ENCODE measurements around the gene SHISA6.

The SHISA6 gene

GRCh38 chr17:11272191-11272590 is 31.2 kb downstream of the SHISA6 start:
- Histone ChIP-seq H3K27ac (ENCODE audit: low read depth, low read length) (no peak overlapping the region), H2AFZ (ENCODE audit: insufficient read depth, low read length, poor library complexity) (no peak overlapping the region), H4K12ac (ENCODE audit: low read depth, low read length) (no peak overlapping the region), H3K23ac (ENCODE audit: low read length) (no peak overlapping the region), H3K9me3 (ENCODE audit: insufficient read depth, low read depth, low read length) (peaks cover 4% of the 10 kb centered on the region), H3K79me1 (ENCODE audit: low read length) (no peaks in the 10 kb centered on the region), H3K14ac (ENCODE audit: low read length) (no peak overlapping the region), H3K4me2 (ENCODE audit: low read length) (no peak overlapping the region), H4K8ac (ENCODE audit: low read depth, low read length) (no peak overlapping the region), H3K9ac (ENCODE audit: low read length) (no peak overlapping the region), H3K79me2 (ENCODE audit: control insufficient read depth, insufficient read depth, low read length, poor library complexity) (no peaks in the 10 kb centered on the region), H3K27me3 (ENCODE audit: insufficient read depth, low read length) (no peaks in the 10 kb centered on the region), H3K36me3 (ENCODE audit: control insufficient read depth in 1 of 2, insufficient read depth in 2 of 2, low read length in 2 of 2) (no peaks in the 10 kb centered on the region), H2BK120ac (ENCODE audit: insufficient read depth, low read length, poor library complexity) (no peak overlapping the region), H3K4me3 (ENCODE audit: low read depth, low read length) (no peak overlapping the region), H3K18ac (ENCODE audit: low read length) (no peak overlapping the region), H4K91ac (ENCODE audit: low read depth, low read length) (no peak overlapping the region), H3K4ac (ENCODE audit: low read depth, low read length) (no peak overlapping the region), H2AK5ac (ENCODE audit: low read length) (no peak overlapping the region), H3K4me1 (ENCODE audit: control insufficient read depth in 1 of 2, insufficient read depth in 2 of 2, low read length in 2 of 2) (no peaks in the 10 kb centered on the region), H2BK12ac (ENCODE audit: low read length) (no peak overlapping the region), H2BK5ac (ENCODE audit: low read depth, low read length, poor library complexity) (no peak overlapping the region)
- no peak for DNase-seq
- no CpG with 5 or more reads among the region's 8 CpGs for WGBS (ENCODE audit: extremely low coverage, insufficient coverage, insufficient read length)

- H3K79me2 ChIP-seq (ENCODE audit: control insufficient read depth, insufficient read depth, low read length, poor library complexity), result no peaks in the 10 kb centered on the region
- no peaks in the 10 kb centered on the region for H3K4me1 ChIP-seq (ENCODE audit: control insufficient read depth in 1 of 2, insufficient read depth in 2 of 2, low read length in 2 of 2)
- H3K4ac ChIP-seq (ENCODE audit: low read depth, low read length), result no peak overlapping the region
- no peak overlapping the region for H2BK12ac ChIP-seq (ENCODE audit: low read length)
- peaks cover 4% of the 10 kb centered on the region for H3K9me3 ChIP-seq (ENCODE audit: insufficient read depth, low read depth, low read length)
- WGBS (ENCODE audit: extremely low coverage, insufficient coverage, insufficient read length), result no CpG with 5 or more reads among the region's 9 CpGs
- H4K12ac ChIP-seq (ENCODE audit: low read depth, low read length), result no peak overlapping the region
- H3K4me2 ChIP-seq (ENCODE audit: low read length), result no peak overlapping the region
- no peaks in the 10 kb centered on the region for H3K36me3 ChIP-seq (ENCODE audit: control insufficient read depth in 1 of 2, insufficient read depth in 2 of 2, low read length in 2 of 2)
- H2AK5ac ChIP-seq (ENCODE audit: low read length), result no peak overlapping the region
- H2AFZ ChIP-seq (ENCODE audit: insufficient read depth, low read length, poor library complexity), result no peak overlapping the region
- H4K91ac ChIP-seq (ENCODE audit: low read depth, low read length), result no peak overlapping the region
- no peak overlapping the region for H2BK5ac ChIP-seq (ENCODE audit: low read depth, low read length, poor library complexity)
- H3K79me1 ChIP-seq (ENCODE audit: low read length), result no peaks in the 10 kb centered on the region
- H3K27me3 ChIP-seq (ENCODE audit: insufficient read depth, low read length), result no peaks in the 10 kb centered on the region
- H3K23ac ChIP-seq (ENCODE audit: low read length), result no peak overlapping the region
- no peak overlapping the region for H3K14ac ChIP-seq (ENCODE audit: low read length)
- H4K8ac ChIP-seq (ENCODE audit: low read depth, low read length), result no peak overlapping the region
- H3K18ac ChIP-seq (ENCODE audit: low read length), result no peak overlapping the region
- no peak overlapping the region for H3K4me3 ChIP-seq (ENCODE audit: low read depth, low read length)
- no peak for DNase-seq
- no peak overlapping the region for H2BK120ac ChIP-seq (ENCODE audit: insufficient read depth, low read length, poor library complexity)
- no peak overlapping the region for H3K27ac ChIP-seq (ENCODE audit: low read depth, low read length)
- no peak overlapping the region for H3K9ac ChIP-seq (ENCODE audit: low read length)
Observed at GRCh38 chr17:11273596-11273995, 32.6 kb downstream of the SHISA6 start.

- no peak overlapping the region for H3K4ac ChIP-seq (ENCODE audit: low read depth, low read length)
- peaks cover 4% of the 10 kb centered on the region for H3K9me3 ChIP-seq (ENCODE audit: insufficient read depth, low read depth, low read length)
- H3K4me1 ChIP-seq (ENCODE audit: control insufficient read depth in 1 of 2, insufficient read depth in 2 of 2, low read length in 2 of 2), result no peaks in the 10 kb centered on the region
- H3K27ac ChIP-seq (ENCODE audit: low read depth, low read length), result no peak overlapping the region
- H3K4me2 ChIP-seq (ENCODE audit: low read length), result no peak overlapping the region
- no peak overlapping the region for H2AFZ ChIP-seq (ENCODE audit: insufficient read depth, low read length, poor library complexity)
- DNase-seq, result no peak
- H3K23ac ChIP-seq (ENCODE audit: low read length), result no peak overlapping the region
- no peak overlapping the region for H4K12ac ChIP-seq (ENCODE audit: low read depth, low read length)
- H2BK5ac ChIP-seq (ENCODE audit: low read depth, low read length, poor library complexity), result no peak overlapping the region
- peak overlapping the region; percentile 12 for H3K4me3 ChIP-seq (ENCODE audit: low read depth, low read length)
- no peak overlapping the region for H2BK120ac ChIP-seq (ENCODE audit: insufficient read depth, low read length, poor library complexity)
- H4K8ac ChIP-seq (ENCODE audit: low read depth, low read length), result no peak overlapping the region
- no peaks in the 10 kb centered on the region for H3K27me3 ChIP-seq (ENCODE audit: insufficient read depth, low read length)
- H2AK5ac ChIP-seq (ENCODE audit: low read length), result no peak overlapping the region
- H2BK12ac ChIP-seq (ENCODE audit: low read length), result no peak overlapping the region
- no CpG with 5 or more reads among the region's 14 CpGs for WGBS (ENCODE audit: extremely low coverage, insufficient coverage, insufficient read length)
- H3K79me1 ChIP-seq (ENCODE audit: low read length), result no peaks in the 10 kb centered on the region
- H3K79me2 ChIP-seq (ENCODE audit: control insufficient read depth, insufficient read depth, low read length, poor library complexity), result no peaks in the 10 kb centered on the region
- no peak overlapping the region for H3K9ac ChIP-seq (ENCODE audit: low read length)
- H3K14ac ChIP-seq (ENCODE audit: low read length), result no peak overlapping the region
- H3K18ac ChIP-seq (ENCODE audit: low read length), result no peak overlapping the region
- no peak overlapping the region for H4K91ac ChIP-seq (ENCODE audit: low read depth, low read length)
- no peaks in the 10 kb centered on the region for H3K36me3 ChIP-seq (ENCODE audit: control insufficient read depth in 1 of 2, insufficient read depth in 2 of 2, low read length in 2 of 2)
Observed at GRCh38 chr17:11274106-11274505, 33.1 kb downstream of the SHISA6 start.

- no peak overlapping the region for H2BK5ac ChIP-seq (ENCODE audit: low read depth, low read length, poor library complexity)
- no peak overlapping the region for H3K4me3 ChIP-seq (ENCODE audit: low read depth, low read length)
- no peak overlapping the region for H4K8ac ChIP-seq (ENCODE audit: low read depth, low read length)
- H3K18ac ChIP-seq (ENCODE audit: low read length), result no peak overlapping the region
- H3K9me3 ChIP-seq (ENCODE audit: insufficient read depth, low read depth, low read length), result peaks cover 4% of the 10 kb centered on the region
- H4K91ac ChIP-seq (ENCODE audit: low read depth, low read length), result no peak overlapping the region
- no peaks in the 10 kb centered on the region for H3K79me2 ChIP-seq (ENCODE audit: control insufficient read depth, insufficient read depth, low read length, poor library complexity)
- H3K79me1 ChIP-seq (ENCODE audit: low read length), result no peaks in the 10 kb centered on the region
- H4K12ac ChIP-seq (ENCODE audit: low read depth, low read length), result no peak overlapping the region
- no peaks in the 10 kb centered on the region for H3K4me1 ChIP-seq (ENCODE audit: control insufficient read depth in 1 of 2, insufficient read depth in 2 of 2, low read length in 2 of 2)
- H3K23ac ChIP-seq (ENCODE audit: low read length), result no peak overlapping the region
- H3K9ac ChIP-seq (ENCODE audit: low read length), result no peak overlapping the region
- H2BK12ac ChIP-seq (ENCODE audit: low read length), result no peak overlapping the region
- H2AK5ac ChIP-seq (ENCODE audit: low read length), result no peak overlapping the region
- no peak overlapping the region for H2AFZ ChIP-seq (ENCODE audit: insufficient read depth, low read length, poor library complexity)
- no peaks in the 10 kb centered on the region for H3K27me3 ChIP-seq (ENCODE audit: insufficient read depth, low read length)
- no peak overlapping the region for H2BK120ac ChIP-seq (ENCODE audit: insufficient read depth, low read length, poor library complexity)
- no peak overlapping the region for H3K4ac ChIP-seq (ENCODE audit: low read depth, low read length)
- WGBS (ENCODE audit: extremely low coverage, insufficient coverage, insufficient read length), result no CpG with 5 or more reads among the region's 4 CpGs
- H3K27ac ChIP-seq (ENCODE audit: low read depth, low read length), result no peak overlapping the region
- H3K4me2 ChIP-seq (ENCODE audit: low read length), result no peak overlapping the region
- DNase-seq, result no peak
- H3K36me3 ChIP-seq (ENCODE audit: control insufficient read depth in 1 of 2, insufficient read depth in 2 of 2, low read length in 2 of 2), result no peaks in the 10 kb centered on the region
- no peak overlapping the region for H3K14ac ChIP-seq (ENCODE audit: low read length)
Observed at GRCh38 chr17:11276486-11276885, 35.5 kb downstream of the SHISA6 start.

All from trophoblast cell (in vitro differentiated cells and primary cell).